GM12891 (cell line): Measurements from ENCODE around the gene RNF115.

Experiments
- POLR2A ChIP-seq: IDR thresholded peaks from 2 replicates; pipeline ENCODE4 v1.6.1; 2011; ENCODE audit warnings: low read depth, low read length, control low read depth
- TAF1 ChIP-seq: IDR thresholded peaks from 2 replicates; pipeline ENCODE4 v1.6.1; 2011; ENCODE audit warnings: low read depth, low read length, control low read depth

GRCh38 chr1:145785547-145785946 lies 38.3 kb downstream of the RNF115 start:
- TF ChIP-seq POLR2A: no peak
- TF ChIP-seq TAF1: no peak
